Smooth muscle cell (in vitro differentiated cells): Measurements from ENCODE around the gene GABBR2. TPM values are rescaled to one million over a fixed set of nuclear protein-coding genes. Genes with fewer than 3 reads are reported as not detected.

Experiments used
- DNase-seq: peaks from one replicate; lab custom pipeline; 2025; ENCODE audit not compliant: unreplicated experiment; lab: John Stamatoyannopoulos, UW
- H2AFZ ChIP-seq: fragments of 200-600 bp; sonication (generic); 2 replicates; pipeline ENCODE4 v1.6.0; 2016; ENCODE audit warnings: antibody characterized with exemption, low read depth, mild to moderate bottlenecking
- H3F3A ChIP-seq: fragments of 200-600 bp; sonication (generic); 2 replicates; pipeline ENCODE4 v1.6.0; 2017; ENCODE audit warnings: antibody characterized with exemption, low read depth
- H3K27ac ChIP-seq: fragments of 200-600 bp; sonication (generic); 2 replicates; pipeline ENCODE4 v1.5.1; 2016; ENCODE audit warnings: low read depth, mild to moderate bottlenecking
- H3K27me3 ChIP-seq: fragments of 200-600 bp; sonication (generic); 2 replicates; pipeline ENCODE4 v1.6.1; 2016; ENCODE audit warnings: low read depth, mild to moderate bottlenecking
- H3K36me3 ChIP-seq: fragments of 200-600 bp; sonication (generic); 2 replicates; pipeline ENCODE4 v1.5.1; 2016; ENCODE audit warnings: low read depth
- H3K4me1 ChIP-seq: fragments of 200-600 bp; sonication (generic); 2 replicates; pipeline ENCODE4 v1.5.1; 2016; ENCODE audit warnings: low read depth
- H3K4me2 ChIP-seq: fragments of 200-600 bp; sonication (generic); 2 replicates; pipeline ENCODE4 v1.6.0; 2016; ENCODE audit warnings: mild to moderate bottlenecking
- H3K4me3 ChIP-seq: fragments of 200-600 bp; sonication (generic); 2 replicates; pipeline ENCODE4 v1.5.1; 2016; ENCODE audit warnings: mild to moderate bottlenecking
- H3K79me2 ChIP-seq: fragments of 200-600 bp; sonication (generic); 2 replicates; pipeline ENCODE4 v1.6.0; 2016; ENCODE audit warnings: low read depth, mild to moderate bottlenecking
- H3K9ac ChIP-seq: fragments of 200-600 bp; sonication (generic); 2 replicates; pipeline ENCODE4 v1.6.0; 2016; ENCODE audit warnings: low read depth
- H3K9me3 ChIP-seq: fragments of 200-600 bp; sonication (generic); replicated peaks from 2 replicates; pipeline ENCODE4 v1.5.1; 2016; ENCODE audit warnings: low read depth
- H4K20me1 ChIP-seq: fragments of 200-600 bp; sonication (generic); 2 replicates; pipeline ENCODE4 v1.6.0; 2016; ENCODE audit warnings: low read depth
- WGBS: methylation state at CpG from one replicate; pipeline ENCODE4 v1.1.7; 2016; ENCODE audit warnings: low lambda C conversion rate; 5-methylcytosine and 5-hydroxymethylcytosine counted together
- polyA plus RNA-seq: library from polyadenylated mRNA; unstranded; fragments of >200 nt; fragmentation: Nextera tagmentation; extraction: Ambion mirVana; gene quantifications from 2 replicates; pipeline ENCODE4 v1.2.1, GENCODE V29; 2016
- total RNA-seq: library from RNA; depleted of rRNA; stranded (reverse); fragments of >200 nt; gene quantifications from 2 replicates; pipeline ENCODE4 v1.2.3, GENCODE V29; 2014
- TF ChIP-seq, protein P1 (sequence below): fragments of 200-600 bp; sonication (generic); IDR thresholded peaks from 2 replicates; pipeline ENCODE4 v1.5.1; 2017; ENCODE audit warnings: borderline replicate concordance, mild to moderate bottlenecking, antibody characterized with exemption; ENCODE audit not compliant: insufficient read depth, poor library complexity, severe bottlenecking

Gene GABBR2
- total and polyA plus RNA-seq, 2 experiments from 2014 or later = 0.25 TPM; not detected in 1

GRCh38 chr9:98240475-98240874 is 468.3 kb downstream of the GABBR2 start:
- Histone ChIP-seq H3K27me3 (no peaks in the 10 kb centered on the region), H3K4me3 (no peak overlapping the region), H3F3A (no peaks in the 10 kb centered on the region), H3K27ac (no peak overlapping the region), H3K9ac (no peak overlapping the region), H3K4me2 (no peak overlapping the region), H3K4me1 (peaks cover 6% of the 10 kb centered on the region), H3K79me2 (no peaks in the 10 kb centered on the region), H2AFZ (no peak overlapping the region), H3K36me3 (no peaks in the 10 kb centered on the region), H4K20me1 (no peaks in the 10 kb centered on the region), H3K9me3 (no peaks in the 10 kb centered on the region)
- 89% methylated on average over 3 of the region's 3 CpGs for WGBS
- TF ChIP-seq, protein P1, sequence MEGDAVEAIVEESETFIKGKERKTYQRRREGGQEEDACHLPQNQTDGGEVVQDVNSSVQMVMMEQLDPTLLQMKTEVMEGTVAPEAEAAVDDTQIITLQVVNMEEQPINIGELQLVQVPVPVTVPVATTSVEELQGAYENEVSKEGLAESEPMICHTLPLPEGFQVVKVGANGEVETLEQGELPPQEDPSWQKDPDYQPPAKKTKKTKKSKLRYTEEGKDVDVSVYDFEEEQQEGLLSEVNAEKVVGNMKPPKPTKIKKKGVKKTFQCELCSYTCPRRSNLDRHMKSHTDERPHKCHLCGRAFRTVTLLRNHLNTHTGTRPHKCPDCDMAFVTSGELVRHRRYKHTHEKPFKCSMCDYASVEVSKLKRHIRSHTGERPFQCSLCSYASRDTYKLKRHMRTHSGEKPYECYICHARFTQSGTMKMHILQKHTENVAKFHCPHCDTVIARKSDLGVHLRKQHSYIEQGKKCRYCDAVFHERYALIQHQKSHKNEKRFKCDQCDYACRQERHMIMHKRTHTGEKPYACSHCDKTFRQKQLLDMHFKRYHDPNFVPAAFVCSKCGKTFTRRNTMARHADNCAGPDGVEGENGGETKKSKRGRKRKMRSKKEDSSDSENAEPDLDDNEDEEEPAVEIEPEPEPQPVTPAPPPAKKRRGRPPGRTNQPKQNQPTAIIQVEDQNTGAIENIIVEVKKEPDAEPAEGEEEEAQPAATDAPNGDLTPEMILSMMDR = no peak
- DNase-seq = no peak

Other genes with a start within 250 kb of the GABBR2 start
- 6.6 and 10.5 TPM in 2 replicates for gene ANKS6, start 87.6 kb upstream of the GABBR2 start, total RNA-seq
- gene ANKS6, start 87.6 kb upstream of the GABBR2 start, polyA plus RNA-seq = 13.6 and 15.5 TPM in 2 replicates
- 1.7 and 2.6 TPM in 2 replicates for gene GALNT12, start 98.7 kb upstream of the GABBR2 start, total RNA-seq
- gene GALNT12, start 98.7 kb upstream of the GABBR2 start, polyA plus RNA-seq = 2.9 and 4.0 TPM in 2 replicates
- gene COL15A1, start 235.0 kb upstream of the GABBR2 start, total RNA-seq = 222 and 313 TPM in 2 replicates
- 167 and 293 TPM in 2 replicates for gene COL15A1, start 235.0 kb upstream of the GABBR2 start, polyA plus RNA-seq